GM23338 (cell line): Measurements from ENCODE around the gene HAL.

Experiments used
- CREB1 ChIP-seq: fragments of 250-450 bp; sonication (Bioruptor Pico); IDR thresholded peaks from 2 replicates; pipeline ENCODE4 v1.5.0; 2020; ENCODE audit warnings: low read depth, mild to moderate bottlenecking, moderate library complexity
- EZH2 ChIP-seq: fragments of 200-600 bp; sonication (generic); IDR thresholded peaks from one replicate; pipeline ENCODE4 v1.8.0; 2017; ENCODE audit warnings: antibody characterized with exemption, mild to moderate bottlenecking, low read depth; ENCODE audit not compliant: unreplicated experiment
- EZH2phosphoT487 ChIP-seq: fragments of 200-600 bp; sonication (generic); IDR thresholded peaks from one replicate; pipeline ENCODE4 v1.8.1; 2018; ENCODE audit warnings: antibody characterized with exemption; ENCODE audit not compliant: unreplicated experiment
- JUNB ChIP-seq: IDR thresholded peaks from one replicate; pipeline ENCODE4 v1.6.1; 2016; ENCODE audit warnings: antibody characterized with exemption; ENCODE audit not compliant: unreplicated experiment
- NANOG ChIP-seq: IDR thresholded peaks from 2 replicates; pipeline ENCODE4 v1.6.1; 2016; ENCODE audit warnings: antibody characterized with exemption, borderline replicate concordance
- POLR2AphosphoS5 ChIP-seq: IDR thresholded peaks from 2 replicates; pipeline ENCODE4 v1.6.1; 2016; ENCODE audit warnings: antibody characterized with exemption, low read depth
- STAT1 ChIP-seq: IDR thresholded peaks from one replicate; pipeline ENCODE4 v1.6.1; 2016; ENCODE audit warnings: antibody characterized with exemption; ENCODE audit not compliant: unreplicated experiment
- ZNF114 ChIP-seq: fragments of 250-450 bp; sonication (Bioruptor Pico); IDR thresholded peaks from 2 replicates; pipeline ENCODE4 v1.5.0; 2020; ENCODE audit warnings: mild to moderate bottlenecking, moderate library complexity
- ZNF331 ChIP-seq: fragments of 250-450 bp; sonication (Bioruptor Pico); IDR thresholded peaks from 2 replicates; pipeline ENCODE4 v1.5.0; 2020; ENCODE audit warnings: low read depth, mild to moderate bottlenecking, moderate library complexity
- TF ChIP-seq, protein P1 (sequence below), 2 experiments: fragments of 200-600 bp in 1 of 2; sonication (generic) in 1 of 2; conservative IDR thresholded peaks; 2 replicates each; pipeline versions ENCODE4 v1.5.1 to v1.6.1; 2016 to 2017; ENCODE audit warnings: antibody characterized with exemption in 2 of 2, low read depth in 2 of 2, mild to moderate bottlenecking in 2 of 2, moderate library complexity in 1 of 2
- TF ChIP-seq, protein P2 (sequence below): IDR thresholded peaks from one replicate; pipeline ENCODE4 v1.6.1; 2018; ENCODE audit warnings: antibody characterized with exemption; ENCODE audit not compliant: unreplicated experiment
- TF ChIP-seq, protein P3 (sequence below): IDR thresholded peaks from 2 replicates; pipeline ENCODE4 v1.6.1; 2016; ENCODE audit warnings: antibody characterized with exemption

DNA sequence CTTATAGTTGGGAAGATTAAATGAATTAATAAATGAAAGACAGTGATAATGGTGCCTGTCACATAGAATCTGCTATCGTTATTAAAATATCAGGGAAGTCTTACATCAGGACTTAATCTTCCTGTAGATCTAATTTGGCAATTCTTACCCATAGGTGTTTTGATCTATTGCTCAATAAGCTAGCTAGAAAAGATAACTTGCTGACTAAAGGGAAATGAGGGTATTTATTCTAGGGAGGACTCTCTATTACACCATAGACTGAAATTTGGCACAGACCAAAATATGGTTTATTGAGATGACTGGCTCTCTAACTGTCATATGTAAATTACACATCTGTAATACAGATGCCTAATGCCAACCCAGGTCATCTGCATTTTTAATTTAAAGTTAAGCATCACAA lies 11.5 kb downstream of the HAL start:
- TF ChIP-seq POLR2AphosphoS5 (no peak), EZH2phosphoT487 (no peak), EZH2 (no peak), CREB1 (CRISPR knock-in tag) (no peak), STAT1 (no peak), ZNF114 (CRISPR knock-in tag) (no peak), NANOG (no peak), ZNF331 (no peak), JUNB (no peak)
- TF ChIP-seq, protein P1, sequence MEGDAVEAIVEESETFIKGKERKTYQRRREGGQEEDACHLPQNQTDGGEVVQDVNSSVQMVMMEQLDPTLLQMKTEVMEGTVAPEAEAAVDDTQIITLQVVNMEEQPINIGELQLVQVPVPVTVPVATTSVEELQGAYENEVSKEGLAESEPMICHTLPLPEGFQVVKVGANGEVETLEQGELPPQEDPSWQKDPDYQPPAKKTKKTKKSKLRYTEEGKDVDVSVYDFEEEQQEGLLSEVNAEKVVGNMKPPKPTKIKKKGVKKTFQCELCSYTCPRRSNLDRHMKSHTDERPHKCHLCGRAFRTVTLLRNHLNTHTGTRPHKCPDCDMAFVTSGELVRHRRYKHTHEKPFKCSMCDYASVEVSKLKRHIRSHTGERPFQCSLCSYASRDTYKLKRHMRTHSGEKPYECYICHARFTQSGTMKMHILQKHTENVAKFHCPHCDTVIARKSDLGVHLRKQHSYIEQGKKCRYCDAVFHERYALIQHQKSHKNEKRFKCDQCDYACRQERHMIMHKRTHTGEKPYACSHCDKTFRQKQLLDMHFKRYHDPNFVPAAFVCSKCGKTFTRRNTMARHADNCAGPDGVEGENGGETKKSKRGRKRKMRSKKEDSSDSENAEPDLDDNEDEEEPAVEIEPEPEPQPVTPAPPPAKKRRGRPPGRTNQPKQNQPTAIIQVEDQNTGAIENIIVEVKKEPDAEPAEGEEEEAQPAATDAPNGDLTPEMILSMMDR (conservative IDR thresholded peaks at IDR 0.05; ENCODE audit: low read depth in 2 of 2), result no peak
- TF ChIP-seq, protein P2, sequence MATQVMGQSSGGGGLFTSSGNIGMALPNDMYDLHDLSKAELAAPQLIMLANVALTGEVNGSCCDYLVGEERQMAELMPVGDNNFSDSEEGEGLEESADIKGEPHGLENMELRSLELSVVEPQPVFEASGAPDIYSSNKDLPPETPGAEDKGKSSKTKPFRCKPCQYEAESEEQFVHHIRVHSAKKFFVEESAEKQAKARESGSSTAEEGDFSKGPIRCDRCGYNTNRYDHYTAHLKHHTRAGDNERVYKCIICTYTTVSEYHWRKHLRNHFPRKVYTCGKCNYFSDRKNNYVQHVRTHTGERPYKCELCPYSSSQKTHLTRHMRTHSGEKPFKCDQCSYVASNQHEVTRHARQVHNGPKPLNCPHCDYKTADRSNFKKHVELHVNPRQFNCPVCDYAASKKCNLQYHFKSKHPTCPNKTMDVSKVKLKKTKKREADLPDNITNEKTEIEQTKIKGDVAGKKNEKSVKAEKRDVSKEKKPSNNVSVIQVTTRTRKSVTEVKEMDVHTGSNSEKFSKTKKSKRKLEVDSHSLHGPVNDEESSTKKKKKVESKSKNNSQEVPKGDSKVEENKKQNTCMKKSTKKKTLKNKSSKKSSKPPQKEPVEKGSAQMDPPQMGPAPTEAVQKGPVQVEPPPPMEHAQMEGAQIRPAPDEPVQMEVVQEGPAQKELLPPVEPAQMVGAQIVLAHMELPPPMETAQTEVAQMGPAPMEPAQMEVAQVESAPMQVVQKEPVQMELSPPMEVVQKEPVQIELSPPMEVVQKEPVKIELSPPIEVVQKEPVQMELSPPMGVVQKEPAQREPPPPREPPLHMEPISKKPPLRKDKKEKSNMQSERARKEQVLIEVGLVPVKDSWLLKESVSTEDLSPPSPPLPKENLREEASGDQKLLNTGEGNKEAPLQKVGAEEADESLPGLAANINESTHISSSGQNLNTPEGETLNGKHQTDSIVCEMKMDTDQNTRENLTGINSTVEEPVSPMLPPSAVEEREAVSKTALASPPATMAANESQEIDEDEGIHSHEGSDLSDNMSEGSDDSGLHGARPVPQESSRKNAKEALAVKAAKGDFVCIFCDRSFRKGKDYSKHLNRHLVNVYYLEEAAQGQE, result no peak
- TF ChIP-seq, protein P3, sequence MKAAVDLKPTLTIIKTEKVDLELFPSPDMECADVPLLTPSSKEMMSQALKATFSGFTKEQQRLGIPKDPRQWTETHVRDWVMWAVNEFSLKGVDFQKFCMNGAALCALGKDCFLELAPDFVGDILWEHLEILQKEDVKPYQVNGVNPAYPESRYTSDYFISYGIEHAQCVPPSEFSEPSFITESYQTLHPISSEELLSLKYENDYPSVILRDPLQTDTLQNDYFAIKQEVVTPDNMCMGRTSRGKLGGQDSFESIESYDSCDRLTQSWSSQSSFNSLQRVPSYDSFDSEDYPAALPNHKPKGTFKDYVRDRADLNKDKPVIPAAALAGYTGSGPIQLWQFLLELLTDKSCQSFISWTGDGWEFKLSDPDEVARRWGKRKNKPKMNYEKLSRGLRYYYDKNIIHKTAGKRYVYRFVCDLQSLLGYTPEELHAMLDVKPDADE, result no peak
